KOPT-K1 (cell line): ENCODE results near the gene TCHP.
A peak's percentile ranks its signal among the peaks of the same experiment; 100 is the strongest.

Experiments
- H3K27ac ChIP-seq: fragments of 200-600 bp; sonication (generic); 2 replicates; pipeline ENCODE4 v1.5.1; 2016; ENCODE audit warnings: antibody characterized with exemption, mild to moderate bottlenecking, low read depth, low read length; ENCODE audit not compliant: poor library complexity, severe bottlenecking
- H3K36me3 ChIP-seq: fragments of 200-600 bp; sonication (generic); 2 replicates; pipeline ENCODE4 v1.5.1; 2017; ENCODE audit warnings: antibody characterized with exemption, mild to moderate bottlenecking, low read length, moderate library complexity; ENCODE audit not compliant: insufficient read depth
- H3K9me3 ChIP-seq: fragments of 200-600 bp; sonication (generic); 2 replicates; pipeline ENCODE4 v1.5.1; 2017; ENCODE audit warnings: antibody characterized with exemption, low read length, mild to moderate bottlenecking; ENCODE audit not compliant: insufficient read depth, poor library complexity, severe bottlenecking

TCHP gene

GRCh38 chr12:109873653-109874052 is 26.4 kb upstream of the TCHP start:
- no peaks in the 10 kb centered on the region for H3K9me3 ChIP-seq
- 0 out of 2 replicates have a peak, but pooled peaks cover 3% of the 10 kb centered on the region for H3K36me3 ChIP-seq
- no peak overlapping the region for H3K27ac ChIP-seq

- Histone ChIP-seq H3K27ac (no peak overlapping the region), H3K36me3 (0 out of 2 replicates have a peak, but pooled peaks cover 3% of the 10 kb centered on the region), H3K9me3 (no peaks in the 10 kb centered on the region)
Observed at GRCh38 chr12:109875572-109876131, 24.4 kb upstream of the TCHP start.

GRCh38 chr12:109876406-109876805 is 23.7 kb upstream of the TCHP start:
- no peaks in the 10 kb centered on the region for H3K9me3 ChIP-seq
- no peak overlapping the region for H3K27ac ChIP-seq
- H3K36me3 ChIP-seq = 0 out of 2 replicates have a peak, but pooled peaks cover 3% of the 10 kb centered on the region

- Histone ChIP-seq H3K27ac (no peak overlapping the region), H3K36me3 (no peaks in the 10 kb centered on the region)
Observed at GRCh38 chr12:109877504-109878246, 22.4 kb upstream of the TCHP start.

GRCh38 chr12:109878247-109878625 is 21.8 kb upstream of the TCHP start:
- Histone ChIP-seq H3K36me3 (no peaks in the 10 kb centered on the region), H3K9me3 (no peaks in the 10 kb centered on the region), H3K27ac (no peak overlapping the region)

More at GRCh38 chr12:109877504-109878246, 22.4 kb upstream of the TCHP start:
- no peaks in the 10 kb centered on the region for H3K9me3 ChIP-seq

- Histone ChIP-seq H3K36me3 (no peaks in the 10 kb centered on the region), H3K27ac (no peak overlapping the region), H3K9me3 (no peaks in the 10 kb centered on the region)
Observed at GRCh38 chr12:109878749-109879148, 21.3 kb upstream of the TCHP start.

GRCh38 chr12:109879351-109880042 is 20.6 kb upstream of the TCHP start:
- no peaks in the 10 kb centered on the region for H3K9me3 ChIP-seq
- no peaks in the 10 kb centered on the region for H3K36me3 ChIP-seq
- peak overlapping the region; percentile 49 for H3K27ac ChIP-seq

- no peaks in the 10 kb centered on the region for H3K36me3 ChIP-seq
- no peaks in the 10 kb centered on the region for H3K9me3 ChIP-seq
- H3K27ac ChIP-seq = peak within 1 kb of the TSS; percentile 49
Observed at GRCh38 chr12:109880043-109880931, 19.8 kb upstream of the TCHP start, which contains the start of gene GLTP. TSS of gene GLTP (minus strand) at chr12:109880541. CDS start at chr12:109880374, 167 bp downstream.

- Histone ChIP-seq H3K27ac (peak overlapping the region; percentile 23), H3K9me3 (no peaks in the 10 kb centered on the region), H3K36me3 (no peaks in the 10 kb centered on the region)
Observed at GRCh38 chr12:109880938-109881337, 19.1 kb upstream of the TCHP start.

- Histone ChIP-seq H3K27ac (no peak overlapping the region), H3K36me3 (no peaks in the 10 kb centered on the region), H3K9me3 (no peaks in the 10 kb centered on the region)
Observed at GRCh38 chr12:109881752-109882151, 18.3 kb upstream of the TCHP start.

GRCh38 chr12:109883461-109883860 is 16.6 kb upstream of the TCHP start:
- Histone ChIP-seq H3K36me3 (no peaks in the 10 kb centered on the region), H3K9me3 (no peaks in the 10 kb centered on the region), H3K27ac (no peak overlapping the region)

- H3K9me3 ChIP-seq = no peaks in the 10 kb centered on the region
- H3K27ac ChIP-seq = no peak overlapping the region
- H3K36me3 ChIP-seq = no peaks in the 10 kb centered on the region
Observed at GRCh38 chr12:109885616-109886015, 14.5 kb upstream of the TCHP start.

GRCh38 chr12:109888179-109889020 is 11.7 kb upstream of the TCHP start:
- no peaks in the 10 kb centered on the region for H3K9me3 ChIP-seq
- no peaks in the 10 kb centered on the region for H3K36me3 ChIP-seq
- peak overlapping the region; percentile 61 for H3K27ac ChIP-seq

GRCh38 chr12:109890620-109891170 is 9.4 kb upstream of the TCHP start:
- Histone ChIP-seq H3K27ac (no peak overlapping the region), H3K9me3 (no peaks in the 10 kb centered on the region), H3K36me3 (no peaks in the 10 kb centered on the region)
